ENCODE measurements around the gene MEF2D. TPM values are rescaled to one million over a fixed set of nuclear protein-coding genes. Genes with fewer than 3 reads are reported as not detected.

Gene MEF2D
- total RNA-seq, 1 donor from 2014 or later: 37.8 TPM

DNA sequence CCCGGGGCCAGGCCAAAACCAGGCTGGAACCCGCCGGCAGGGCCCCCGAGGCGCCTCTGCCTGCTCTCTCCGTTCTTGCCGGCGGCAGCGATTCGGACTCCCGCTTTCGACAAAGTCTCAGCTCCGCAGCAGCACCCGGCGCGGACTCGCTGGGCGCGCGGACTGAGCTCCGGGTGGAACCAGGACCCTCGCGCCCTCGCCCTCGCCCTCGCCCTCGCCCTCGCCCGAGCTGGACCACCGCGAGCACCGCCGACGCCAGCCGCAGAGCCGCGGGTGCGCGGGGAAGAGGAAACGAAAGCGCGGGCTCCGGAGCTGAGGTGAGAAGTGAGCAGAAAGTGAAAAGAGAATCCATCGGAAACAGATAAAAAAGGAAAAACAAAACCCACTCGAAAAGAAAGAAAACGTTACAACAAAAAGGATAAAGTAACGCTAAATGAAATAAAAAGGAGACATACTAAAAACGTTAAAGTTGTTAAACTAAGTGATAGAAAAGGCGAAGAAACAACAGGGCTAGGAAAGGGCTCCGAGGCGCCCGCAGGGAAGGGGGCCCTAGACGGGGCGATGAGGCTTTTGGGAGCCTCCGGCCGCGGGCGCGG is 64.9 kb downstream of the MEF2D start:
- Mint-ChIP-seq H3K4me3 (peak overlapping the region; percentile 58), H3K36me3 (no peaks in the 10 kb centered on the region), H3K9me3 (no peaks in the 10 kb centered on the region), H3K27ac (no peak overlapping the region), H3K4me1 (peaks cover 9% of the 10 kb centered on the region), H3K27me3 (ENCODE audit: low read depth) (peaks cover 98% of the 10 kb centered on the region)
- TF ChIP-seq CTCF (IDR thresholded peaks at IDR 0.05; ENCODE audit: unreplicated experiment): no peak
- DNase-seq (ENCODE audit: low spot score in 2 of 2, unreplicated experiment in 2 of 2): no peak

DNA sequence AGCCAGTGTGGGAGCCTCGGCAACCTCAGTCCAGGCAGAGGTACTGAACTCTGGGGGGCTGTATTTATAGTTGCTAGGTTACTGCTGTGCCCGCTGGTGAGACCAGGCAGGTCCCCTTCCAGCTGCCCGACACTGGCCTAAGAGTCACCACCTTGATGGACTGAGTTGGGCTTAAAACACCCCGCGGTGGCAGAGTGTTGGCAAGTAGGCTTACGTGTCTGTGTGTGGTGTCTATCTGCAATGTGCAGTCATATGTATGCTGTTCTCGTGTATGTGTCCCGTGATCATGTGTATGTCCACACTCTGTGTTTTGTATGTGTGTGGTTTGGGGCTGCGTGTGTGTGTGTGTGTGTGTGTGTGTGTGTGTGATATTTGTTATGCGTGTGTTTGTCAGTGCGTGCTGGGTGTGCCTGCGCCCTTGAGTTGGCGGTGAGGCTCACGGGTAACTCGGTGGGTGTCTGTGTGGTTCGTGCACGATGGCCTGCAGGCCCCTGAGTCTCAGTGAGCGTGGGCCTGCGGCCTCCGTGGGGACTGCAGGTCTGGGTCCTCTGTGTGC is 65.5 kb downstream of the MEF2D start:
- TF ChIP-seq CTCF (IDR thresholded peaks at IDR 0.05; ENCODE audit: unreplicated experiment): no peak
- Mint-ChIP-seq H3K36me3 (no peaks in the 10 kb centered on the region), H3K4me1 (peaks cover 11% of the 10 kb centered on the region), H3K27ac (no peak overlapping the region), H3K4me3 (peak overlapping the region; percentile 40), H3K9me3 (no peaks in the 10 kb centered on the region), H3K27me3 (ENCODE audit: low read depth) (peaks cover 98% of the 10 kb centered on the region)
- no peak for DNase-seq (ENCODE audit: low spot score in 2 of 2, unreplicated experiment in 2 of 2)

- H3K4me3 Mint-ChIP-seq: no peak overlapping the region
- no peak for DNase-seq (ENCODE audit: low spot score in 2 of 2, unreplicated experiment in 2 of 2)
- peaks cover 11% of the 10 kb centered on the region for H3K4me1 Mint-ChIP-seq
- no peak overlapping the region for H3K27ac Mint-ChIP-seq
- no peaks in the 10 kb centered on the region for H3K9me3 Mint-ChIP-seq
- no peak for TF ChIP-seq CTCF (IDR thresholded peaks at IDR 0.05; ENCODE audit: unreplicated experiment)
- peaks cover 98% of the 10 kb centered on the region for H3K27me3 Mint-ChIP-seq (ENCODE audit: low read depth)
- H3K36me3 Mint-ChIP-seq: no peaks in the 10 kb centered on the region
These were observed 67.0 kb downstream of the MEF2D start for GRCh38 chr1:156433602-156434001.

DNA sequence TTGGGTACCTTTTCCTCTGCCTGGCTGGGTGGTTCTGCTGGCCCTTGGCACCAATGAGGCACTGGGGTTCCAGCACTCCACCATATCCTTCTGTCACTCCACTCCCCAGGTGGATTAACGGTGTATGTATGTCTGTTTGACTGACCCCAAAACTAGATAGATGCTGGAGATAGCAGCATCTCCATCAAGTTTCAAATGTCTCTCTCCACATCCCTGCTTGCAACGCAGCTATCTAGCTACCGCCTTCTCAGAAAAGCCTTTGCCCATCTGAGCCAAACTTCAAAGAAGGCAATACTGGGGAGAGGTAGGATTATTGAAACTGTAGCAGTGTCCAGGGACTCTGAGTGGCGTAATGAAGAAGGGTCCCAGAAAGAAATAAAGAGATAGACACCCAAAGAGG is 67.5 kb downstream of the MEF2D start:
- no peak overlapping the region for H3K27ac Mint-ChIP-seq
- no peaks in the 10 kb centered on the region for H3K9me3 Mint-ChIP-seq
- H3K27me3 Mint-ChIP-seq (ENCODE audit: low read depth): peaks cover 98% of the 10 kb centered on the region
- H3K4me1 Mint-ChIP-seq: peaks cover 11% of the 10 kb centered on the region
- no peak for DNase-seq (ENCODE audit: low spot score in 2 of 2, unreplicated experiment in 2 of 2)
- no peaks in the 10 kb centered on the region for H3K36me3 Mint-ChIP-seq
- no peak for TF ChIP-seq CTCF (IDR thresholded peaks at IDR 0.05; ENCODE audit: unreplicated experiment)
- no peak overlapping the region for H3K4me3 Mint-ChIP-seq

GRCh38 chr1:156432669-156433018 is 67.9 kb downstream of the MEF2D start:
- H3K9me3 Mint-ChIP-seq: no peaks in the 10 kb centered on the region
- no peak overlapping the region for H3K4me3 Mint-ChIP-seq
- peaks cover 98% of the 10 kb centered on the region for H3K27me3 Mint-ChIP-seq (ENCODE audit: low read depth)
- peaks cover 11% of the 10 kb centered on the region for H3K4me1 Mint-ChIP-seq
- no peak for TF ChIP-seq CTCF (IDR thresholded peaks at IDR 0.05; ENCODE audit: unreplicated experiment)
- no peaks in the 10 kb centered on the region for H3K36me3 Mint-ChIP-seq
- DNase-seq (ENCODE audit: low spot score in 2 of 2, unreplicated experiment in 2 of 2): no peak
- no peak overlapping the region for H3K27ac Mint-ChIP-seq

All from mesothelial cell of epicardium (in vitro differentiated cells).